K562 (cell line): ENCODE results near the gene AP3M1. TPM values are rescaled to one million over a fixed set of nuclear protein-coding genes. Genes with fewer than 3 reads are reported as not detected.

Experiments
- BDP1 ChIP-seq: IDR thresholded peaks from 3 replicates; pipeline ENCODE4 v1.6.1; 2011; ENCODE audit not compliant: insufficient read length, insufficient read depth
- CAMTA2 ChIP-seq: fragments of 250-450 bp; sonication (Bioruptor Pico); conservative IDR thresholded peaks from 2 replicates; pipeline ENCODE4 v1.5.1; 2022
- CBFA2T3 ChIP-seq: fragments of 450-650 bp; IDR thresholded peaks from 2 replicates; pipeline ENCODE4 v1.6.1; 2017
- KLF6 ChIP-seq: fragments of 250-450 bp; sonication (Bioruptor Pico); IDR thresholded peaks from 2 replicates; pipeline ENCODE4 v1.4.0; 2020; ENCODE audit warnings: mild to moderate bottlenecking, moderate library complexity, borderline replicate concordance
- LCOR ChIP-seq: sonication (generic); formaldehyde crosslinking; IDR thresholded peaks from 2 replicates; pipeline ENCODE4 v1.8.0; 2022; ENCODE audit warnings: mild to moderate bottlenecking, missing genetic modification reagents
- MTA3 ChIP-seq: fragments of 450-650 bp; formaldehyde crosslinking; IDR thresholded peaks from 2 replicates; pipeline ENCODE4 v1.6.1; 2017; ENCODE audit warnings: mild to moderate bottlenecking, borderline replicate concordance
- RBM14 ChIP-seq: fragments of 200-400 bp; formaldehyde crosslinking; IDR thresholded peaks from 2 replicates; pipeline ENCODE4 v1.6.1; 2018; ENCODE audit warnings: low read depth, mild to moderate bottlenecking, low read length, moderate library complexity, borderline replicate concordance; ENCODE audit not compliant: insufficient read depth
- SRSF7 ChIP-seq: fragments of 200-400 bp; formaldehyde crosslinking; optimal IDR thresholded peaks from 2 replicates; pipeline ENCODE3; 2017; ENCODE audit warnings: mild to moderate bottlenecking, low read depth, low read length
- TEAD1 ChIP-seq, 2 experiments: fragments of 450-650 bp in 1 of 2; sonication (generic) in 1 of 2; formaldehyde crosslinking; IDR thresholded peaks; 2 replicates each; pipeline versions ENCODE4 v1.4.0 to v1.8.0; 2020 to 2022; ENCODE audit warnings: mild to moderate bottlenecking in 2 of 2, missing genetic modification reagents in 1 of 2
- TRIM24 ChIP-seq, 2 experiments: fragments of 450-650 bp; IDR thresholded peaks; 2 replicates each; pipeline ENCODE4 v1.6.1; 2016
- ZNF232 ChIP-seq: sonication (generic); formaldehyde crosslinking; IDR thresholded peaks from 2 replicates; pipeline ENCODE4 v1.8.0; 2022; ENCODE audit warnings: mild to moderate bottlenecking, missing genetic modification reagents
- polyA plus RNA-seq, 8 experiments: library from polyadenylated mRNA; depleted of rRNA in 4 of 8; stranded (reverse) in 5 of 8; unstranded in 3 of 8; fragments of >200 nt; fragmentation: Nextera tagmentation in 2 of 8; fragmentation: Illumina TruSeq in 1 of 8; extraction: Ambion mirVana in 2 of 8; extraction: Trizol in 1 of 8; gene quantifications; 2 replicates each; pipeline versions ENCODE4 v1.2.1 to v1.2.3, GENCODE V29; 2011 to 2014; ENCODE audit warnings: inconsistent platforms in 1 of 8, missing spikeins in 1 of 8
- total RNA-seq, 7 experiments: library from RNA; depleted of rRNA in 6 of 7; stranded (reverse); fragments of >200 nt in 6 of 7; fragmentation: Illumina TruSeq in 2 of 7; extraction: Trizol in 2 of 7; gene quantifications; 2 replicates each; pipeline versions ENCODE4 v1.2.1 to v1.2.3, GENCODE V29; 2011 to 2021; ENCODE audit warnings: low replicate concordance in 1 of 7
- TF ChIP-seq, protein P1 (sequence below): sonication (generic); formaldehyde crosslinking; IDR thresholded peaks from 2 replicates; pipeline ENCODE4 v1.8.1; 2023; ENCODE audit warnings: mild to moderate bottlenecking, missing genetic modification reagents, moderate library complexity
- TF ChIP-seq, protein P2 (sequence below): fragments of 450-650 bp; formaldehyde crosslinking; IDR thresholded peaks from 2 replicates; pipeline ENCODE4 v1.4.0; 2022; ENCODE audit warnings: missing genetic modification characterization
- TF ChIP-seq, protein P3 (sequence below): fragments of 250-450 bp; sonication (Bioruptor Pico); IDR thresholded peaks from 2 replicates; pipeline ENCODE4 v1.4.0; 2020
- TF ChIP-seq, protein P4 (sequence below): fragments of 450-650 bp; IDR thresholded peaks from one replicate; pipeline ENCODE4 v1.6.1; 2018; ENCODE audit warnings: mild to moderate bottlenecking, moderate library complexity; ENCODE audit not compliant: partially characterized antibody
- TF ChIP-seq, protein P5 (sequence below): sonication (generic); formaldehyde crosslinking; IDR thresholded peaks from 2 replicates; pipeline ENCODE4 v1.8.0; 2022; ENCODE audit warnings: mild to moderate bottlenecking, missing genetic modification reagents
- TF ChIP-seq, protein P6 (sequence below): fragments of 450-650 bp; IDR thresholded peaks from 2 replicates; pipeline ENCODE4 v1.6.1; 2016; ENCODE audit warnings: antibody characterized with exemption

Gene AP3M1
- total and polyA plus RNA-seq, 9 of the 15 experiments (the other 6 are each of a cell fraction or from before 2014, with no cell fraction given) = 44.3 to 135 (median 67.6) TPM

DNA sequence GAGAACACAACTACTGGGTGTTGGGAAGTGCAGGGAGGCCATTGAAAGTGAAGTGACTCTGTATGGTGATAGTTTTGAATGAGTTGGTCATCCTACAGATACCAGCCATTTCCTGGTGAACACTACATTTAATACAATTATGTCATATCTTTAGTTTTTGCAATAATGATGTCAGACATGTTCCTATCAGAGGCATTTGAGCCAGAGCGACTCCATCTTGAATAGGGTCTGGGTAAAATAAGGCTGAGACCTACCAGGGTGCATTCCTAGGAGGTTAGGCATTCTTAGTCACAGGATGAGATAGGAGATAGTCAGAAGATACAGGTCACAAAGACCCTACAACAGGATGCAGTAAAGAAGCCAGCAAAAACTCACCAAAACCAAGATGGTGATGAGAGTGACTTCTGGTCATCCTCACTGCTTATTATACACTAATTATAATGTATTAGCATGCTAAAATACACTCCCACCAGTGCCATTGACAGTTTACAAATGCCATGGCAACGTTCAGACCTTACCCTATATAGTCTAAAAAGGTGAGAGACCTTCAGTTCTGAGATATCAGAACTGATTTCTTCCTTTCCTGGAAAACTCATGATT is 28.6 kb upstream of the AP3M1 start (continued):
- TF ChIP-seq, protein P1, sequence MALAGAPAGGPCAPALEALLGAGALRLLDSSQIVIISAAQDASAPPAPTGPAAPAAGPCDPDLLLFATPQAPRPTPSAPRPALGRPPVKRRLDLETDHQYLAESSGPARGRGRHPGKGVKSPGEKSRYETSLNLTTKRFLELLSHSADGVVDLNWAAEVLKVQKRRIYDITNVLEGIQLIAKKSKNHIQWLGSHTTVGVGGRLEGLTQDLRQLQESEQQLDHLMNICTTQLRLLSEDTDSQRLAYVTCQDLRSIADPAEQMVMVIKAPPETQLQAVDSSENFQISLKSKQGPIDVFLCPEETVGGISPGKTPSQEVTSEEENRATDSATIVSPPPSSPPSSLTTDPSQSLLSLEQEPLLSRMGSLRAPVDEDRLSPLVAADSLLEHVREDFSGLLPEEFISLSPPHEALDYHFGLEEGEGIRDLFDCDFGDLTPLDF (CRISPR knock-in tag) = no peak
- TF ChIP-seq CBFA2T3 (no peak), RBM14 (no peak), TRIM24 (IDR thresholded peaks at IDR 0.05) (no peak), ZNF232 (CRISPR knock-in tag) (no peak), CAMTA2 (CRISPR knock-in tag) (no peak), SRSF7 (no peak), MTA3 (no peak), LCOR (CRISPR knock-in tag) (no peak), BDP1 (no peak), KLF6 (CRISPR knock-in tag) (peak; percentile 95), TEAD1 (CRISPR knock-in tag; IDR thresholded peaks at IDR 0.05) (peak in 1 of 2 experiments; percentile 94; a peak in 2 of 4 replicates)
- TF ChIP-seq, protein P2, sequence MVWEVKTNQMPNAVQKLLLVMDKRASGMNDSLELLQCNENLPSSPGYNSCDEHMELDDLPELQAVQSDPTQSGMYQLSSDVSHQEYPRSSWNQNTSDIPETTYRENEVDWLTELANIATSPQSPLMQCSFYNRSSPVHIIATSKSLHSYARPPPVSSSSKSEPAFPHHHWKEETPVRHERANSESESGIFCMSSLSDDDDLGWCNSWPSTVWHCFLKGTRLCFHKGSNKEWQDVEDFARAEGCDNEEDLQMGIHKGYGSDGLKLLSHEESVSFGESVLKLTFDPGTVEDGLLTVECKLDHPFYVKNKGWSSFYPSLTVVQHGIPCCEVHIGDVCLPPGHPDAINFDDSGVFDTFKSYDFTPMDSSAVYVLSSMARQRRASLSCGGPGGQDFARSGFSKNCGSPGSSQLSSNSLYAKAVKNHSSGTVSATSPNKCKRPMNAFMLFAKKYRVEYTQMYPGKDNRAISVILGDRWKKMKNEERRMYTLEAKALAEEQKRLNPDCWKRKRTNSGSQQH = 0 out of 2 replicates have a peak, but pooled peaks have one; percentile 82
- TF ChIP-seq, protein P3, sequence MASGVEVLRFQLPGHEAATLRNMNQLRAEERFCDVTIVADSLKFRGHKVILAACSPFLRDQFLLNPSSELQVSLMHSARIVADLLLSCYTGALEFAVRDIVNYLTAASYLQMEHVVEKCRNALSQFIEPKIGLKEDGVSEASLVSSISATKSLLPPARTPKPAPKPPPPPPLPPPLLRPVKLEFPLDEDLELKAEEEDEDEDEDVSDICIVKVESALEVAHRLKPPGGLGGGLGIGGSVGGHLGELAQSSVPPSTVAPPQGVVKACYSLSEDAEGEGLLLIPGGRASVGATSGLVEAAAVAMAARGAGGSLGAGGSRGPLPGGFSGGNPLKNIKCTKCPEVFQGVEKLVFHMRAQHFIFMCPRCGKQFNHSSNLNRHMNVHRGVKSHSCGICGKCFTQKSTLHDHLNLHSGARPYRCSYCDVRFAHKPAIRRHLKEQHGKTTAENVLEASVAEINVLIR (CRISPR knock-in tag) = peak; percentile 75
- TF ChIP-seq, protein P4, sequence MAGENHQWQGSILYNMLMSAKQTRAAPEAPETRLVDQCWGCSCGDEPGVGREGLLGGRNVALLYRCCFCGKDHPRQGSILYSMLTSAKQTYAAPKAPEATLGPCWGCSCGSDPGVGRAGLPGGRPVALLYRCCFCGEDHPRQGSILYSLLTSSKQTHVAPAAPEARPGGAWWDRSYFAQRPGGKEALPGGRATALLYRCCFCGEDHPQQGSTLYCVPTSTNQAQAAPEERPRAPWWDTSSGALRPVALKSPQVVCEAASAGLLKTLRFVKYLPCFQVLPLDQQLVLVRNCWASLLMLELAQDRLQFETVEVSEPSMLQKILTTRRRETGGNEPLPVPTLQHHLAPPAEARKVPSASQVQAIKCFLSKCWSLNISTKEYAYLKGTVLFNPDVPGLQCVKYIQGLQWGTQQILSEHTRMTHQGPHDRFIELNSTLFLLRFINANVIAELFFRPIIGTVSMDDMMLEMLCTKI = no peak
- TF ChIP-seq, protein P5, sequence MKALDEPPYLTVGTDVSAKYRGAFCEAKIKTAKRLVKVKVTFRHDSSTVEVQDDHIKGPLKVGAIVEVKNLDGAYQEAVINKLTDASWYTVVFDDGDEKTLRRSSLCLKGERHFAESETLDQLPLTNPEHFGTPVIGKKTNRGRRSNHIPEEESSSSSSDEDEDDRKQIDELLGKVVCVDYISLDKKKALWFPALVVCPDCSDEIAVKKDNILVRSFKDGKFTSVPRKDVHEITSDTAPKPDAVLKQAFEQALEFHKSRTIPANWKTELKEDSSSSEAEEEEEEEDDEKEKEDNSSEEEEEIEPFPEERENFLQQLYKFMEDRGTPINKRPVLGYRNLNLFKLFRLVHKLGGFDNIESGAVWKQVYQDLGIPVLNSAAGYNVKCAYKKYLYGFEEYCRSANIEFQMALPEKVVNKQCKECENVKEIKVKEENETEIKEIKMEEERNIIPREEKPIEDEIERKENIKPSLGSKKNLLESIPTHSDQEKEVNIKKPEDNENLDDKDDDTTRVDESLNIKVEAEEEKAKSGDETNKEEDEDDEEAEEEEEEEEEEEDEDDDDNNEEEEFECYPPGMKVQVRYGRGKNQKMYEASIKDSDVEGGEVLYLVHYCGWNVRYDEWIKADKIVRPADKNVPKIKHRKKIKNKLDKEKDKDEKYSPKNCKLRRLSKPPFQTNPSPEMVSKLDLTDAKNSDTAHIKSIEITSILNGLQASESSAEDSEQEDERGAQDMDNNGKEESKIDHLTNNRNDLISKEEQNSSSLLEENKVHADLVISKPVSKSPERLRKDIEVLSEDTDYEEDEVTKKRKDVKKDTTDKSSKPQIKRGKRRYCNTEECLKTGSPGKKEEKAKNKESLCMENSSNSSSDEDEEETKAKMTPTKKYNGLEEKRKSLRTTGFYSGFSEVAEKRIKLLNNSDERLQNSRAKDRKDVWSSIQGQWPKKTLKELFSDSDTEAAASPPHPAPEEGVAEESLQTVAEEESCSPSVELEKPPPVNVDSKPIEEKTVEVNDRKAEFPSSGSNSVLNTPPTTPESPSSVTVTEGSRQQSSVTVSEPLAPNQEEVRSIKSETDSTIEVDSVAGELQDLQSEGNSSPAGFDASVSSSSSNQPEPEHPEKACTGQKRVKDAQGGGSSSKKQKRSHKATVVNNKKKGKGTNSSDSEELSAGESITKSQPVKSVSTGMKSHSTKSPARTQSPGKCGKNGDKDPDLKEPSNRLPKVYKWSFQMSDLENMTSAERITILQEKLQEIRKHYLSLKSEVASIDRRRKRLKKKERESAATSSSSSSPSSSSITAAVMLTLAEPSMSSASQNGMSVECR (CRISPR knock-in tag) = no peak
- TF ChIP-seq, protein P6, sequence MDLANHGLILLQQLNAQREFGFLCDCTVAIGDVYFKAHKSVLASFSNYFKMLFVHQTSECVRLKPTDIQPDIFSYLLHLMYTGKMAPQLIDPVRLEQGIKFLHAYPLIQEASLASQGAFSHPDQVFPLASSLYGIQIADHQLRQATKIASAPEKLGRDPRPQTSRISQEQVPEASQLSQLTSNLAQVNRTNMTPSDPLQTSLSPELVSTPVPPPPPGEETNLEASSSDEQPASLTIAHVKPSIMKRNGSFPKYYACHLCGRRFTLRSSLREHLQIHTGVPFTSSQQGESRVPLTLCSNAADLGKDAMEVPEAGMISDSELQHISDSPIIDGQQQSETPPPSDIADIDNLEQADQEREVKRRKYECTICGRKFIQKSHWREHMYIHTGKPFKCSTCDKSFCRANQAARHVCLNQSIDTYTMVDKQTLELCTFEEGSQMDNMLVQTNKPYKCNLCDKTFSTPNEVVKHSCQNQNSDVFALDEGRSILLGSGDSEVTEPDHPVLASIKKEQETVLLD = no peak
